Neural progenitor cell (in vitro differentiated cells): Measurements from ENCODE around the gene MORC2. TPM values are rescaled to one million over a fixed set of nuclear protein-coding genes. Genes with fewer than 3 reads are reported as not detected.

ENCODE experiments used
- DNase-seq: peaks from one replicate; pipeline ENCODE4 v3.0.0-alpha.2; 2016; ENCODE audit warnings: low spot score
- H2AFZ ChIP-seq: fragments of 200-600 bp; sonication (generic); replicated peaks from 2 replicates; pipeline ENCODE4 v1.6.1; 2016; ENCODE audit warnings: antibody characterized with exemption
- H3F3A ChIP-seq: fragments of 200-600 bp; sonication (generic); 2 replicates; pipeline ENCODE4 v1.6.1; 2016; ENCODE audit warnings: antibody characterized with exemption, low read depth
- H3K27ac ChIP-seq: fragments of 200-600 bp; sonication (generic); 2 replicates; pipeline ENCODE4 v1.5.1; 2016; ENCODE audit warnings: mild to moderate bottlenecking
- H3K27me3 ChIP-seq: fragments of 200-600 bp; sonication (generic); 2 replicates; pipeline ENCODE4 v1.6.1; 2016; ENCODE audit warnings: mild to moderate bottlenecking, moderate library complexity
- H3K36me3 ChIP-seq: fragments of 200-600 bp; sonication (generic); 2 replicates; pipeline ENCODE4 v1.5.1; 2016
- H3K4me1 ChIP-seq: fragments of 200-600 bp; sonication (generic); 2 replicates; pipeline ENCODE4 v1.6.1; 2016; ENCODE audit warnings: mixed run types
- H3K4me2 ChIP-seq: fragments of 200-600 bp; sonication (generic); 2 replicates; pipeline ENCODE4 v1.6.1; 2016
- H3K4me3 ChIP-seq: fragments of 200-600 bp; sonication (generic); 2 replicates; pipeline ENCODE4 v1.5.1; 2016
- H3K79me2 ChIP-seq: fragments of 200-600 bp; sonication (generic); 2 replicates; pipeline ENCODE4 v1.6.1; 2016; ENCODE audit warnings: low read depth
- H3K9ac ChIP-seq: fragments of 200-600 bp; sonication (generic); 2 replicates; pipeline ENCODE4 v1.6.1; 2016
- H3K9me3 ChIP-seq: fragments of 200-600 bp; sonication (generic); 2 replicates; pipeline ENCODE4 v1.5.1; 2016; ENCODE audit warnings: low read depth
- H4K20me1 ChIP-seq: fragments of 200-600 bp; sonication (generic); 2 replicates; pipeline ENCODE4 v1.6.1; 2016; ENCODE audit warnings: low read depth
- H3K27ac Mint-ChIP-seq: 3 replicates; pipeline ENCODE4 v1.8.0; 2021; ENCODE audit warnings: mixed read lengths
- H3K27me3 Mint-ChIP-seq: 2 replicates; pipeline ENCODE4 v1.8.0; 2022; ENCODE audit warnings: low read depth, mild to moderate bottlenecking, inconsistent platforms, moderate library complexity, mixed read lengths; ENCODE audit not compliant: insufficient read depth
- H3K36me3 Mint-ChIP-seq: 3 replicates; pipeline ENCODE4 v1.8.0; 2021; ENCODE audit warnings: mixed read lengths
- H3K4me1 Mint-ChIP-seq: 3 replicates; pipeline ENCODE4 v1.8.0; 2021; ENCODE audit warnings: mixed read lengths
- H3K4me3 Mint-ChIP-seq: 3 replicates; pipeline ENCODE4 v1.8.0; 2021; ENCODE audit warnings: mild to moderate bottlenecking, moderate library complexity, mixed read lengths
- H3K9me3 Mint-ChIP-seq: 3 replicates; pipeline ENCODE4 v1.8.0; 2020; ENCODE audit warnings: mixed read lengths
- EZH2 ChIP-seq: fragments of 200-600 bp; sonication (generic); IDR thresholded peaks from 2 replicates; pipeline ENCODE4 v1.6.1; 2017; ENCODE audit warnings: antibody characterized with exemption, mild to moderate bottlenecking, moderate library complexity
- EZH2phosphoT487 ChIP-seq: fragments of 200-600 bp; sonication (generic); IDR thresholded peaks from 2 replicates; pipeline ENCODE4 v1.6.1; 2017; ENCODE audit warnings: antibody characterized with exemption
- total RNA-seq: library from RNA; depleted of rRNA; stranded (reverse); fragments of >200 nt; gene quantifications from 2 replicates; pipeline ENCODE4 v1.2.3, GENCODE V29; 2015; ENCODE audit warnings: low replicate concordance
- TF ChIP-seq, protein P1 (sequence below): fragments of 200-600 bp; sonication (generic); IDR thresholded peaks from 2 replicates; pipeline ENCODE4 v1.5.1; 2017; ENCODE audit warnings: antibody characterized with exemption, mild to moderate bottlenecking

The MORC2 gene
- total RNA-seq, 1 donor from 2014 or later, result 29.8 TPM

DNA sequence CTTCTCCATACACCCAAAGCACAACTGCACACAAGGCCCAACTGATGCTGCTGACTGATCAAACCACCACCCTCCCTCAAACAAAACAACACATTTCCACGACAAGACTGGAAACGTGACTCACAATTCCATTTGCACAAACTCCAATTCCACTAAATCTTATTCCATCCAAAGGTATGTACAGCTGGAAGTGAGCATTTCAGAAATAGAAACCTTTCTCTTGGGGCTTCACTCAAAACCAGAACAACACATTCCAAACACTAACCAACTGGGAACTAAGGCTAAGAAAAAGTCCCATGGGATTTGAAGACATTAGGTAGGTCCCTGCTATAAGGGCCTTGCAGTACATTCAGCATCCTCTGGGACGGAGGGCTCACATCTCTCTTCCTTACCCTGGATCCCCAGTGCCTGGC lies 19.6 kb downstream of the MORC2 start:
- DNase-seq, result no peak
- Histone ChIP-seq H3K27me3 (no peaks in the 10 kb centered on the region), H3K9ac (no peak overlapping the region), H3K9me3 (no peaks in the 10 kb centered on the region), H3K4me1 (peaks cover 36% of the 10 kb centered on the region), H3F3A (peaks cover 32% of the 10 kb centered on the region), H3K79me2 (peaks cover 18% of the 10 kb centered on the region), H3K4me2 (no peak overlapping the region), H4K20me1 (peaks cover 56% of the 10 kb centered on the region), H2AFZ (no peak overlapping the region), H3K36me3 (no peaks in the 10 kb centered on the region), H3K27ac (no peak overlapping the region), H3K4me3 (no peak overlapping the region)
- Mint-ChIP-seq H3K4me3 (no peak overlapping the region), H3K36me3 (peaks cover 49% of the 10 kb centered on the region), H3K4me1 (peaks cover 24% of the 10 kb centered on the region), H3K27me3 (peaks cover 2% of the 10 kb centered on the region), H3K27ac (no peak overlapping the region), H3K9me3 (no peaks in the 10 kb centered on the region)
- no peak for TF ChIP-seq EZH2
- no peak for TF ChIP-seq EZH2phosphoT487
- TF ChIP-seq, protein P1, sequence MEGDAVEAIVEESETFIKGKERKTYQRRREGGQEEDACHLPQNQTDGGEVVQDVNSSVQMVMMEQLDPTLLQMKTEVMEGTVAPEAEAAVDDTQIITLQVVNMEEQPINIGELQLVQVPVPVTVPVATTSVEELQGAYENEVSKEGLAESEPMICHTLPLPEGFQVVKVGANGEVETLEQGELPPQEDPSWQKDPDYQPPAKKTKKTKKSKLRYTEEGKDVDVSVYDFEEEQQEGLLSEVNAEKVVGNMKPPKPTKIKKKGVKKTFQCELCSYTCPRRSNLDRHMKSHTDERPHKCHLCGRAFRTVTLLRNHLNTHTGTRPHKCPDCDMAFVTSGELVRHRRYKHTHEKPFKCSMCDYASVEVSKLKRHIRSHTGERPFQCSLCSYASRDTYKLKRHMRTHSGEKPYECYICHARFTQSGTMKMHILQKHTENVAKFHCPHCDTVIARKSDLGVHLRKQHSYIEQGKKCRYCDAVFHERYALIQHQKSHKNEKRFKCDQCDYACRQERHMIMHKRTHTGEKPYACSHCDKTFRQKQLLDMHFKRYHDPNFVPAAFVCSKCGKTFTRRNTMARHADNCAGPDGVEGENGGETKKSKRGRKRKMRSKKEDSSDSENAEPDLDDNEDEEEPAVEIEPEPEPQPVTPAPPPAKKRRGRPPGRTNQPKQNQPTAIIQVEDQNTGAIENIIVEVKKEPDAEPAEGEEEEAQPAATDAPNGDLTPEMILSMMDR, result no peak

DNA sequence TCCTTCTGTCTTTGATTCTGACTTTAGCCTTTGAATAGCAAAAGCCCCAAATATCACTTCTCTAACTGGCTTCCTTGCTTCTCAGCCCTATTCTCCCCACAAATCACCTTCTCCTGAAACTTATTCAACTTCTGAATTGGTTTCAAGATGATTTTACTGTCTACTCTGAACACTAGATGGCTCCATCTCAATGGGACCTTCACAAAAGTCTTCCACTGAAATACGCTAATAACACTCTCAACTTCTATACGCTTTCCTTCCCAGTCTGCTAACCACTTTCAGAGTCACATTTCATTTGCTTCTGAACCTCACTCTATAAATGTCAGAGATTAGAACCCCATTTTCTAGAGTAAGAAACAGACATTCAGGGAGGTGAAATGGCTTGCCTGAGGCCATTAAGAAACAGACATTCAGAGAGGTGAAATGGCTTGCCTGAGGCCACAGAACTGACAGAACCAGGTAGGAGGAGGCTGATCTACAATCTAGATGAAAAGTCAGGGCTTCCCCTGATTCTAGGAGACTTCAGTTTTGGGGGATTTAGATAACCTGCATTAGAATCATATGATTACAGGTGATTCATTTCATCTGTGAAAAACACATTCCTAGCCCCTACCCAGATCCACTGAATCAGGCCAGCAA lies 20.6 kb downstream of the MORC2 start:
- Histone ChIP-seq H3K79me2 (peaks cover 18% of the 10 kb centered on the region), H3F3A (peaks cover 32% of the 10 kb centered on the region), H3K4me3 (peak overlapping the region; percentile 18), H2AFZ (no peak overlapping the region), H3K9me3 (no peaks in the 10 kb centered on the region), H3K27ac (peak overlapping the region; percentile 78), H3K9ac (no peak overlapping the region), H4K20me1 (peaks cover 47% of the 10 kb centered on the region), H3K36me3 (no peaks in the 10 kb centered on the region), H3K4me1 (peaks cover 29% of the 10 kb centered on the region), H3K4me2 (peak overlapping the region; percentile 68), H3K27me3 (no peaks in the 10 kb centered on the region)
- H3K4me3 Mint-ChIP-seq, result no peak overlapping the region
- DNase-seq, result peak; percentile 56
- no peaks in the 10 kb centered on the region for H3K9me3 Mint-ChIP-seq
- H3K27me3 Mint-ChIP-seq, result peaks cover 2% of the 10 kb centered on the region
- peaks cover 50% of the 10 kb centered on the region for H3K36me3 Mint-ChIP-seq
- no peak for TF ChIP-seq EZH2phosphoT487
- TF ChIP-seq, protein P1, result peak; percentile 63
- no peak overlapping the region for H3K27ac Mint-ChIP-seq
- peaks cover 15% of the 10 kb centered on the region for H3K4me1 Mint-ChIP-seq

DNA sequence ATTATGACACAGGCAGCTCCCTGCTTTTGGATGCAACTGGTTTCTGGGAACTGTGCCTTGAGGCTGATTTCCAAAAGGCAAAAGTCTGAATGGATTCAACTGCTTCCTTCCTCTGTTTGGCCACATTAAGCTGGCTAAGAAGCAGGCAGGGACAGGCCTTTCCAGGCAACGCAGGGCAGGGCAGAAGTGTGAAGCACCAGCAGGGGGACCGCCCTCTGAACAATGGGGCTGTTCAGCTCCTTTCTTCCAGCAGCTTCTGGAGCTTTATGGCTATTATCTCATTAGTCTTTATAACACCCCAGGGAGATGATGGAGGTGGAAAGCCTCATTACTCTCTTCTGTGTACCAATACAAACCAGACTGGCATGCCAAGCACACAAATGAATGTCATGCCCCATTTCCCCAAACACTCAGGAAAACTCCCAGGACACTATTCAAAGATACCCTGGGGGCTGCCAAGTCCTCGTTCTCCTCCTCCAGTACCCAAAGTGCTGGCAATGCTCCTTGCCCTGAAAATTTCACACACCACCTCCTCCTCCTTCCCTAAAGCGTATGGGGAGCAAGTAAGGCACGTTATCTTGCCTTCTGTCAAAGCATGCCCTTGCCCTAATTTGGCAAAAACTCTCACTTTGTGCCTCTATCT lies 21.3 kb downstream of the MORC2 start:
- no peak overlapping the region for H3K4me3 Mint-ChIP-seq
- Histone ChIP-seq H3K4me2 (peak overlapping the region; percentile 68), H3K36me3 (no peaks in the 10 kb centered on the region), H3K4me3 (peak overlapping the region; percentile 18), H3K4me1 (peaks cover 29% of the 10 kb centered on the region), H2AFZ (no peak overlapping the region), H3K79me2 (peaks cover 18% of the 10 kb centered on the region), H3F3A (peaks cover 32% of the 10 kb centered on the region), H3K27ac (peak overlapping the region; percentile 78), H3K9ac (no peak overlapping the region), H3K27me3 (no peaks in the 10 kb centered on the region), H3K9me3 (no peaks in the 10 kb centered on the region), H4K20me1 (peaks cover 41% of the 10 kb centered on the region)
- peaks cover 12% of the 10 kb centered on the region for H3K4me1 Mint-ChIP-seq
- no peak overlapping the region for H3K27ac Mint-ChIP-seq
- no peaks in the 10 kb centered on the region for H3K9me3 Mint-ChIP-seq
- peak; percentile 90 for DNase-seq
- TF ChIP-seq EZH2 (no peak), EZH2phosphoT487 (no peak)
- TF ChIP-seq, protein P1, result peak; percentile 47
- H3K36me3 Mint-ChIP-seq, result peaks cover 46% of the 10 kb centered on the region
- H3K27me3 Mint-ChIP-seq, result peaks cover 2% of the 10 kb centered on the region
